Osteoblast (primary cell): ENCODE measurements around the gene RHBDL1. TPM values are rescaled to one million over a fixed set of nuclear protein-coding genes. Genes with fewer than 3 reads are reported as not detected.

Experiments used
- DNase-seq: peaks from one replicate; pipeline ENCODE4 v3.0.0; 2011; ENCODE audit warnings: low spot score, mixed read lengths; ENCODE audit not compliant: insufficient read length; ENCODE audit errors: missing footprints
- H2AFZ ChIP-seq: 2 replicates; pipeline ENCODE4 v1.6.0; 2011; ENCODE audit warnings: mild to moderate bottlenecking, low read length
- H3K27ac ChIP-seq: 2 replicates; pipeline ENCODE4 v1.5.1; 2011; ENCODE audit warnings: mild to moderate bottlenecking, low read depth, low read length, moderate library complexity
- H3K27me3 ChIP-seq: 2 replicates; pipeline ENCODE4 v1.6.0; 2012; ENCODE audit warnings: mild to moderate bottlenecking, control low read depth, inconsistent platforms, low read length, moderate library complexity; ENCODE audit not compliant: insufficient read depth
- H3K36me3 ChIP-seq: 2 replicates; pipeline ENCODE4 v1.5.1; 2011; ENCODE audit warnings: mild to moderate bottlenecking, low read length, control low read depth, moderate library complexity; ENCODE audit not compliant: insufficient read depth
- H3K4me1 ChIP-seq: 2 replicates; pipeline ENCODE4 v1.5.1; 2011; ENCODE audit warnings: mild to moderate bottlenecking, low read length, control low read depth, moderate library complexity; ENCODE audit not compliant: insufficient read depth
- H3K4me2 ChIP-seq: 2 replicates; pipeline ENCODE4 v1.6.0; 2011; ENCODE audit warnings: mild to moderate bottlenecking, low read length; ENCODE audit not compliant: insufficient read depth
- H3K4me3 ChIP-seq: fragments of 200-600 bp; sonication (generic); 3 replicates; pipeline ENCODE4 v1.5.1; 2012; ENCODE audit warnings: mild to moderate bottlenecking, low read length, inconsistent platforms; ENCODE audit not compliant: insufficient read depth
- H3K79me2 ChIP-seq: 2 replicates; pipeline ENCODE4 v1.6.0; 2012; ENCODE audit warnings: mild to moderate bottlenecking, low read length, control low read depth, inconsistent platforms; ENCODE audit not compliant: insufficient read depth
- H3K9me3 ChIP-seq: 2 replicates; pipeline ENCODE4 v1.5.1; 2011; ENCODE audit warnings: low read depth, low read length, control low read depth
- H4K20me1 ChIP-seq: 2 replicates; pipeline ENCODE4 v1.6.0; 2012; ENCODE audit warnings: mild to moderate bottlenecking, low read length, control low read depth; ENCODE audit not compliant: insufficient read depth
- CTCF ChIP-seq: IDR thresholded peaks from 2 replicates; pipeline ENCODE4 v1.5.1; 2011; ENCODE audit warnings: mild to moderate bottlenecking, low read depth, low read length, moderate library complexity; ENCODE audit errors: extremely low read depth
- total RNA-seq: library from RNA; depleted of rRNA; stranded (reverse); fragments of >200 nt; gene quantifications from 2 replicates; pipeline ENCODE4 v1.2.3, GENCODE V29; 2012

Gene RHBDL1
- total RNA-seq, 1 donor: 1.1 TPM

GRCh38 chr16:694187-694862 is 18.9 kb downstream of the RHBDL1 start:
- peaks cover 6% of the 10 kb centered on the region for H3K4me1 ChIP-seq
- TF ChIP-seq CTCF: no peak
- H3K9me3 ChIP-seq: no peaks in the 10 kb centered on the region
- peaks cover 7% of the 10 kb centered on the region for H3K79me2 ChIP-seq
- H3K27ac ChIP-seq: no peak overlapping the region
- H3K4me3 ChIP-seq: no peak overlapping the region
- H3K36me3 ChIP-seq: no peaks in the 10 kb centered on the region
- H3K27me3 ChIP-seq: peaks cover 48% of the 10 kb centered on the region
- no peak for DNase-seq
- no peak overlapping the region for H2AFZ ChIP-seq
- H4K20me1 ChIP-seq: peaks cover 5% of the 10 kb centered on the region
- H3K4me2 ChIP-seq: no peak overlapping the region

GRCh38 chr16:694863-695354 is 19.4 kb downstream of the RHBDL1 start:
- no peak overlapping the region for H3K4me2 ChIP-seq
- H3K36me3 ChIP-seq: no peaks in the 10 kb centered on the region
- DNase-seq: no peak
- H3K9me3 ChIP-seq: no peaks in the 10 kb centered on the region
- peaks cover 49% of the 10 kb centered on the region for H3K27me3 ChIP-seq
- H3K27ac ChIP-seq: no peak overlapping the region
- H2AFZ ChIP-seq: no peak overlapping the region
- peaks cover under 1% of the 10 kb centered on the region for H3K4me1 ChIP-seq
- no peak overlapping the region for H3K4me3 ChIP-seq
- TF ChIP-seq CTCF: no peak
- H3K79me2 ChIP-seq: peaks cover 1% of the 10 kb centered on the region
- H4K20me1 ChIP-seq: peaks cover 5% of the 10 kb centered on the region

- H3K36me3 ChIP-seq: no peaks in the 10 kb centered on the region
Observed at GRCh38 chr16:695355-696089, 20.1 kb downstream of the RHBDL1 start.

More at GRCh38 chr16:695355-696089, 20.1 kb downstream of the RHBDL1 start:
- TF ChIP-seq CTCF: no peak
- Histone ChIP-seq H2AFZ (no peak overlapping the region), H3K4me3 (no peak overlapping the region), H3K4me1 (no peaks in the 10 kb centered on the region), H3K9me3 (no peaks in the 10 kb centered on the region), H4K20me1 (peaks cover 5% of the 10 kb centered on the region), H3K27me3 (peaks cover 49% of the 10 kb centered on the region), H3K79me2 (no peaks in the 10 kb centered on the region), H3K27ac (no peak overlapping the region), H3K4me2 (no peak overlapping the region)
- DNase-seq: peak; percentile 94
